SK-N-SH treated with all-trans-retinoic acid at 6 μM for 48 hours (cell line): ENCODE measurements around the gene DTD1.

Experiments used
- ATAC-seq: fragments of 200-7000 bp; cut with Tn5 transposase; 3 replicates; pipeline ENCODE4 v1.9.1; 2020; ENCODE audit warnings: mild to moderate bottlenecking, moderate library complexity
- ARNTL ChIP-seq: fragments of 450-650 bp; formaldehyde crosslinking; IDR thresholded peaks from 2 replicates; pipeline ENCODE4 v1.5.0; 2020; ENCODE audit warnings: low read depth, mild to moderate bottlenecking, moderate library complexity, borderline replicate concordance
- BACH2 ChIP-seq: fragments of 250-450 bp; sonication (Bioruptor Pico); IDR thresholded peaks from 2 replicates; pipeline ENCODE4 v1.9.0; 2021; ENCODE audit warnings: mild to moderate bottlenecking, borderline replicate concordance
- CSDC2 ChIP-seq: fragments of 250-450 bp; sonication (Bioruptor Pico); IDR thresholded peaks from 2 replicates; pipeline ENCODE4 v1.5.0; 2020; ENCODE audit warnings: mild to moderate bottlenecking, moderate library complexity
- ESRRG ChIP-seq: fragments of 250-450 bp; sonication (Bioruptor Pico); IDR thresholded peaks from 2 replicates; pipeline ENCODE4 v1.6.1; 2021; ENCODE audit warnings: mild to moderate bottlenecking
- GLIS3 ChIP-seq: fragments of 250-450 bp; sonication (Bioruptor Pico); IDR thresholded peaks from 2 replicates; pipeline ENCODE4 v1.5.0; 2020; ENCODE audit warnings: mild to moderate bottlenecking, moderate library complexity
- ISL1 ChIP-seq: fragments of 250-450 bp; sonication (Bioruptor Pico); IDR thresholded peaks from 2 replicates; pipeline ENCODE4 v2.1.2; 2022; ENCODE audit warnings: mild to moderate bottlenecking, moderate library complexity
- OSR1 ChIP-seq: fragments of 250-450 bp; sonication (Bioruptor Pico); IDR thresholded peaks from 2 replicates; pipeline ENCODE4 v1.8.0; 2022; ENCODE audit warnings: moderate library complexity, mild to moderate bottlenecking, inconsistent platforms
- PPARA ChIP-seq: fragments of 250-450 bp; sonication (Bioruptor Pico); IDR thresholded peaks from 2 replicates; pipeline ENCODE4 v1.5.0; 2020; ENCODE audit warnings: mild to moderate bottlenecking, borderline replicate concordance
- RARB ChIP-seq: fragments of 250-450 bp; sonication (Bioruptor Pico); IDR thresholded peaks from 2 replicates; pipeline ENCODE4 v1.8.0; 2021; ENCODE audit warnings: mild to moderate bottlenecking, moderate library complexity
- TCF4 ChIP-seq: fragments of 250-450 bp; sonication (Bioruptor Pico); IDR thresholded peaks from 2 replicates; pipeline ENCODE4 v1.8.0; 2021; ENCODE audit warnings: mild to moderate bottlenecking, moderate library complexity, borderline replicate concordance
- TOX ChIP-seq: fragments of 250-450 bp; sonication (Bioruptor Pico); IDR thresholded peaks from 2 replicates; pipeline ENCODE4 v1.8.0; 2021; ENCODE audit warnings: mild to moderate bottlenecking, moderate library complexity, borderline replicate concordance
- ZC3H10 ChIP-seq: fragments of 250-450 bp; sonication (Bioruptor Pico); IDR thresholded peaks from 2 replicates; pipeline ENCODE4 v1.5.1; 2021; ENCODE audit warnings: mild to moderate bottlenecking, moderate library complexity
- ZFP3 ChIP-seq: fragments of 250-450 bp; sonication (Bioruptor Pico); IDR thresholded peaks from 2 replicates; pipeline ENCODE4 v1.5.0; 2020; ENCODE audit warnings: mild to moderate bottlenecking, moderate library complexity
- ZNF565 ChIP-seq: fragments of 450-650 bp; formaldehyde crosslinking; conservative IDR thresholded peaks from 2 replicates; pipeline ENCODE4 v1.5.0; 2020; ENCODE audit warnings: low read depth, mild to moderate bottlenecking, moderate library complexity
- ZNF70 ChIP-seq: fragments of 450-650 bp; formaldehyde crosslinking; IDR thresholded peaks from 2 replicates; pipeline ENCODE4 v1.5.0; 2020; ENCODE audit warnings: mild to moderate bottlenecking, moderate library complexity
- ZNF8 ChIP-seq: fragments of 450-650 bp; formaldehyde crosslinking; IDR thresholded peaks from 2 replicates; pipeline ENCODE4 v1.5.0; 2020; ENCODE audit warnings: mild to moderate bottlenecking, moderate library complexity
- TF ChIP-seq, protein P1 (sequence below): fragments of 250-450 bp; sonication (Bioruptor Pico); IDR thresholded peaks from 2 replicates; pipeline ENCODE4 v1.5.1; 2020; ENCODE audit warnings: low read depth, mild to moderate bottlenecking, moderate library complexity
- TF ChIP-seq, protein P2 (sequence below): fragments of 250-450 bp; sonication (Bioruptor Pico); IDR thresholded peaks from 2 replicates; pipeline ENCODE4 v1.8.0; 2021; ENCODE audit warnings: low read depth, mild to moderate bottlenecking, moderate library complexity, borderline replicate concordance
- TF ChIP-seq, protein P3 (sequence below): fragments of 250-450 bp; sonication (Bioruptor Pico); IDR thresholded peaks from 2 replicates; pipeline ENCODE4 v1.5.0; 2020; ENCODE audit warnings: mild to moderate bottlenecking, moderate library complexity
- TF ChIP-seq, protein P4 (sequence below): fragments of 250-450 bp; sonication (Bioruptor Pico); IDR thresholded peaks from 2 replicates; pipeline ENCODE4 v1.5.1; 2021; ENCODE audit warnings: mild to moderate bottlenecking, moderate library complexity
- TF ChIP-seq, protein P5 (sequence below): fragments of 250-450 bp; sonication (Bioruptor Pico); IDR thresholded peaks from 2 replicates; pipeline ENCODE4 v1.8.0; 2020; ENCODE audit warnings: mild to moderate bottlenecking, moderate library complexity, borderline replicate concordance

The DTD1 gene

DNA sequence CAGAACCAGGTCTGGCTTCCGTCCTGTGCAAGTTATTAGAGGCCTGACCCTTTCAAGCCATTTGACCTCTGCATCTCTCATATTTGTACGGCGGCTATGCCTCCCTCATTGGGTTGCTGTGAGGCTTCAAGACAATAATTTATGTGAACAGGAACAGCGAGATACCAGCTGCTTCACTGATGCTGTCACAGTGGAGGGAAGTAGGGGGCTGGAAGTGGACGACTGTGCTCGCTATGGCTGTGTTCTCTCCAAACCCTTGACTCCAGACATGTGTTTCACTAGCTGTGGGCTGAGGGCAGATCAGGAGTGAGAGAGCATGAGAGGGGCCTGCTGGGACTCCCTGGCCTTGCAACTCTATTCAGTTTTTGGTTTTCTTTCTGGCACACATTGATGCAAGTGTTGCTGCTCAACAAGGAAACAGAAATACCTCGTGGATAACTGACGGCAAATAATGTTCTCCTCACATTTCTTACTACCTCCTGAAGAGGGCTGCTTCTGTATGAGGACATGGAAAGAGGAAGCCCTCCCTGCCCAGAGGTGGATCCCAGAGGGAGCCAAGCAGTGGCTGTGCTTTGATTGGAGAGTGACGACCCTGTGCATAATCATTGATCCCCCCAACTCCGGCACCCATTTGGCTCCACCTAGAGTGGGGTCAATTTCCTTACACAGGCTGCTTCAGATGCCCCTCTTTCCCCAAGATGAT is 191.0 kb downstream of the DTD1 start:
- no peak for ATAC-seq
- TF ChIP-seq CSDC2 (CRISPR knock-in tag) (no peak), ZNF565 (CRISPR knock-in tag) (no peak), ISL1 (no peak), TOX (CRISPR knock-in tag) (no peak), ZNF8 (CRISPR knock-in tag) (no peak), TCF4 (no peak), OSR1 (no peak), ARNTL (no peak), ZFP3 (CRISPR knock-in tag) (no peak), ZNF70 (no peak), PPARA (no peak), BACH2 (CRISPR knock-in tag) (no peak), RARB (CRISPR knock-in tag) (no peak)
- TF ChIP-seq, protein P1, sequence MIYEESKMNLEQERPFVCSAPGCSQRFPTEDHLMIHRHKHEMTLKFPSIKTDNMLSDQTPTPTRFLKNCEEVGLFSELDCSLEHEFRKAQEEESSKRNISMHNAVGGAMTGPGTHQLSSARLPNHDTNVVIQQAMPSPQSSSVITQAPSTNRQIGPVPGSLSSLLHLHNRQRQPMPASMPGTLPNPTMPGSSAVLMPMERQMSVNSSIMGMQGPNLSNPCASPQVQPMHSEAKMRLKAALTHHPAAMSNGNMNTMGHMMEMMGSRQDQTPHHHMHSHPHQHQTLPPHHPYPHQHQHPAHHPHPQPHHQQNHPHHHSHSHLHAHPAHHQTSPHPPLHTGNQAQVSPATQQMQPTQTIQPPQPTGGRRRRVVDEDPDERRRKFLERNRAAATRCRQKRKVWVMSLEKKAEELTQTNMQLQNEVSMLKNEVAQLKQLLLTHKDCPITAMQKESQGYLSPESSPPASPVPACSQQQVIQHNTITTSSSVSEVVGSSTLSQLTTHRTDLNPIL: no peak
- TF ChIP-seq, protein P2, sequence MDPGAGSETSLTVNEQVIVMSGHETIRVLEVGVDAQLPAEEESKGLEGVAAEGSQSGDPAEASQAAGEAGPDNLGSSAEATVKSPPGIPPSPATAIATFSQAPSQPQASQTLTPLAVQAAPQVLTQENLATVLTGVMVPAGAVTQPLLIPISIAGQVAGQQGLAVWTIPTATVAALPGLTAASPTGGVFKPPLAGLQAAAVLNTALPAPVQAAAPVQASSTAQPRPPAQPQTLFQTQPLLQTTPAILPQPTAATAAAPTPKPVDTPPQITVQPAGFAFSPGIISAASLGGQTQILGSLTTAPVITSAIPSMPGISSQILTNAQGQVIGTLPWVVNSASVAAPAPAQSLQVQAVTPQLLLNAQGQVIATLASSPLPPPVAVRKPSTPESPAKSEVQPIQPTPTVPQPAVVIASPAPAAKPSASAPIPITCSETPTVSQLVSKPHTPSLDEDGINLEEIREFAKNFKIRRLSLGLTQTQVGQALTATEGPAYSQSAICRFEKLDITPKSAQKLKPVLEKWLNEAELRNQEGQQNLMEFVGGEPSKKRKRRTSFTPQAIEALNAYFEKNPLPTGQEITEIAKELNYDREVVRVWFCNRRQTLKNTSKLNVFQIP (CRISPR knock-in tag): no peak
- TF ChIP-seq, protein P3, sequence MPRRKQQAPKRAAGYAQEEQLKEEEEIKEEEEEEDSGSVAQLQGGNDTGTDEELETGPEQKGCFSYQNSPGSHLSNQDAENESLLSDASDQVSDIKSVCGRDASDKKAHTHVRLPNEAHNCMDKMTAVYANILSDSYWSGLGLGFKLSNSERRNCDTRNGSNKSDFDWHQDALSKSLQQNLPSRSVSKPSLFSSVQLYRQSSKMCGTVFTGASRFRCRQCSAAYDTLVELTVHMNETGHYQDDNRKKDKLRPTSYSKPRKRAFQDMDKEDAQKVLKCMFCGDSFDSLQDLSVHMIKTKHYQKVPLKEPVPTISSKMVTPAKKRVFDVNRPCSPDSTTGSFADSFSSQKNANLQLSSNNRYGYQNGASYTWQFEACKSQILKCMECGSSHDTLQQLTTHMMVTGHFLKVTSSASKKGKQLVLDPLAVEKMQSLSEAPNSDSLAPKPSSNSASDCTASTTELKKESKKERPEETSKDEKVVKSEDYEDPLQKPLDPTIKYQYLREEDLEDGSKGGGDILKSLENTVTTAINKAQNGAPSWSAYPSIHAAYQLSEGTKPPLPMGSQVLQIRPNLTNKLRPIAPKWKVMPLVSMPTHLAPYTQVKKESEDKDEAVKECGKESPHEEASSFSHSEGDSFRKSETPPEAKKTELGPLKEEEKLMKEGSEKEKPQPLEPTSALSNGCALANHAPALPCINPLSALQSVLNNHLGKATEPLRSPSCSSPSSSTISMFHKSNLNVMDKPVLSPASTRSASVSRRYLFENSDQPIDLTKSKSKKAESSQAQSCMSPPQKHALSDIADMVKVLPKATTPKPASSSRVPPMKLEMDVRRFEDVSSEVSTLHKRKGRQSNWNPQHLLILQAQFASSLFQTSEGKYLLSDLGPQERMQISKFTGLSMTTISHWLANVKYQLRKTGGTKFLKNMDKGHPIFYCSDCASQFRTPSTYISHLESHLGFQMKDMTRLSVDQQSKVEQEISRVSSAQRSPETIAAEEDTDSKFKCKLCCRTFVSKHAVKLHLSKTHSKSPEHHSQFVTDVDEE: no peak
- TF ChIP-seq, protein P4, sequence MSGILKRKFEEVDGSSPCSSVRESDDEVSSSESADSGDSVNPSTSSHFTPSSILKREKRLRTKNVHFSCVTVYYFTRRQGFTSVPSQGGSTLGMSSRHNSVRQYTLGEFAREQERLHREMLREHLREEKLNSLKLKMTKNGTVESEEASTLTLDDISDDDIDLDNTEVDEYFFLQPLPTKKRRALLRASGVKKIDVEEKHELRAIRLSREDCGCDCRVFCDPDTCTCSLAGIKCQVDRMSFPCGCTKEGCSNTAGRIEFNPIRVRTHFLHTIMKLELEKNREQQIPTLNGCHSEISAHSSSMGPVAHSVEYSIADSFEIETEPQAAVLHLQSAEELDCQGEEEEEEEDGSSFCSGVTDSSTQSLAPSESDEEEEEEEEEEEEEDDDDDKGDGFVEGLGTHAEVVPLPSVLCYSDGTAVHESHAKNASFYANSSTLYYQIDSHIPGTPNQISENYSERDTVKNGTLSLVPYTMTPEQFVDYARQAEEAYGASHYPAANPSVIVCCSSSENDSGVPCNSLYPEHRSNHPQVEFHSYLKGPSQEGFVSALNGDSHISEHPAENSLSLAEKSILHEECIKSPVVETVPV: no peak
- TF ChIP-seq, protein P5, sequence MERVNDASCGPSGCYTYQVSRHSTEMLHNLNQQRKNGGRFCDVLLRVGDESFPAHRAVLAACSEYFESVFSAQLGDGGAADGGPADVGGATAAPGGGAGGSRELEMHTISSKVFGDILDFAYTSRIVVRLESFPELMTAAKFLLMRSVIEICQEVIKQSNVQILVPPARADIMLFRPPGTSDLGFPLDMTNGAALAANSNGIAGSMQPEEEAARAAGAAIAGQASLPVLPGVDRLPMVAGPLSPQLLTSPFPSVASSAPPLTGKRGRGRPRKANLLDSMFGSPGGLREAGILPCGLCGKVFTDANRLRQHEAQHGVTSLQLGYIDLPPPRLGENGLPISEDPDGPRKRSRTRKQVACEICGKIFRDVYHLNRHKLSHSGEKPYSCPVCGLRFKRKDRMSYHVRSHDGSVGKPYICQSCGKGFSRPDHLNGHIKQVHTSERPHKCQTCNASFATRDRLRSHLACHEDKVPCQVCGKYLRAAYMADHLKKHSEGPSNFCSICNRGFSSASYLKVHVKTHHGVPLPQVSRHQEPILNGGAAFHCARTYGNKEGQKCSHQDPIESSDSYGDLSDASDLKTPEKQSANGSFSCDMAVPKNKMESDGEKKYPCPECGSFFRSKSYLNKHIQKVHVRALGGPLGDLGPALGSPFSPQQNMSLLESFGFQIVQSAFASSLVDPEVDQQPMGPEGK (CRISPR knock-in tag): no peak

DNA sequence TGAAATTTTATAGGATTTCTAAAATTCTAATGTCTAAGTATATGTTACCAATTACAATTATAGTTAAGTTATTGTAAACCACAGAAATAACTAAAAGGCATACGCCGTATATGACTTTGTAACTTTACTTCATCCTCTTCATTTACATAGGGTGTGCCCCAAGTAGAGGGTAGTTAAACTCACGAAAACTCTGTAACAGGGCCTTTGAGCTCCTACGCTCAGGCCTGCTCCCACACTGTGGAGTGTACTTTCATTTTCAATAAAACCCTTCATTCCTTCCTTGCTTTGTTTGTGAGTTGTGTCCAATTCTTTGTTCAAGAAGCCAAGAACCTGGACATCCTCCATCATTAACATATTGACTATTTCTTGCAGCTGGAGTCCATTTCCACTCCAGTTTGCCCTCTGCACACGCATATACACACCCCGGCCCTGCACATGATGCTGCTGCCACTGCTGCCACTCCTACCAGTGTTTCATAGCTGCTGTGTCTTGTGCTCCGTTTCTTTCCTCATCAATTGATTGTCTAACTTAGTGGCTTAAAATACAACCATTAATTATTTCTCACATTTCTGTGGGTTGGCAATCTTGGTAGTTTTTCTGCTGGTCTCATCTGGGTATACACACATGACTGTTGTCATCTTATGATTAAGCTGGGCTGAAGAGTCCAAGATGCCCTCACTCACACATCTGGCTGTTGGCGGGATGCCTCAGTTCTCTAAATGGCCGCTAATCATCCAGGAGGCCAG is 192.7 kb downstream of the DTD1 start:
- ATAC-seq: no peak
- TF ChIP-seq, protein P2 (CRISPR knock-in tag): no peak
- no peak for TF ChIP-seq ISL1
- no peak for TF ChIP-seq OSR1
- TF ChIP-seq GLIS3 (CRISPR knock-in tag): no peak
- no peak for TF ChIP-seq BACH2 (CRISPR knock-in tag)
- TF ChIP-seq ESRRG (CRISPR knock-in tag): no peak
- TF ChIP-seq, protein P4: no peak
- TF ChIP-seq ZNF70: no peak
- TF ChIP-seq, protein P3: no peak
- no peak for TF ChIP-seq ZNF565 (CRISPR knock-in tag)
- no peak for TF ChIP-seq TOX (CRISPR knock-in tag)
- no peak for TF ChIP-seq CSDC2 (CRISPR knock-in tag)
- TF ChIP-seq ARNTL: no peak
- TF ChIP-seq ZC3H10: no peak
